Measurements from ENCODE around the gene PBX1.

GRCh38 chr1:164733070-164733469, 174.1 kb downstream of the PBX1 start:
- TF ChIP-seq CTCF (IDR thresholded peaks at IDR 0.05), result no peak
- TF ChIP-seq POLR2A (IDR thresholded peaks at IDR 0.05), result no peak
- no peak for TF ChIP-seq POLR2AphosphoS5 (IDR thresholded peaks at IDR 0.05)
- TF ChIP-seq EP300 (IDR thresholded peaks at IDR 0.05), result no peak
